Measurements from ENCODE around the gene ISLR.

Gene ISLR

DNA sequence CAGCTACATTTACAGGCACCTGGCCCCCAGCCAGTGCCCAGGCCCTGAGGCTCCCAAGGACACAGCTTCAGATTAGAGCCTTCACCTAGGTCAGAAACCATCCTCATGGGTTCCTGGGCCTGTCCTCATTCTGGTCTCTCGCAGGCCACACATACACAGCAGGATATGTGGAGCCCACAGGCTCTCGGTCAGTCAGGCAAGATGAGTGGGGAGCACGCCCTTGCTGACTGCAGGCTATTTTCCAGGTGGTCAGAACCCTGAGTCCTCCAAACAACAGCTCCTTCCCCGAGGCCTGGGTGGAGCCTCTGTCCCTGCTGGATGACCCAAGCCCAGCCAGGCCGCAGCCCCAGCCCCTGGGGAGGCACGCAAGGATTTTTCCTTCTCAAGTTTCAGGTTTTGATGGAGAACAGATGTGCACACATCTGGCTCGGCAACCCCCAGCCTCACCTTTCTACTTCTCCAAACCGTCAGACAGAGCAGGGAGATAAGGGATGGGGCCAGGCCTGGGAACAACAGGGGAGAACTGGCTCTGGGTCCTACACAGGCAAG lies 27.4 kb downstream of the ISLR start:
- Histone ChIP-seq H3K4me3 (ENCODE audit: low read depth, low read length) (peak overlapping the region; percentile 53), H3K27ac (peak overlapping the region; percentile 90), H3K27me3 (ENCODE audit: insufficient read depth, low read depth, severe bottlenecking) (no peaks in the 10 kb centered on the region), H3K9me3 (ENCODE audit: severe bottlenecking) (no peaks in the 10 kb centered on the region), H3K36me3 (peaks cover 45% of the 10 kb centered on the region)
- no peak for DNase-seq
- TF ChIP-seq, protein P1, sequence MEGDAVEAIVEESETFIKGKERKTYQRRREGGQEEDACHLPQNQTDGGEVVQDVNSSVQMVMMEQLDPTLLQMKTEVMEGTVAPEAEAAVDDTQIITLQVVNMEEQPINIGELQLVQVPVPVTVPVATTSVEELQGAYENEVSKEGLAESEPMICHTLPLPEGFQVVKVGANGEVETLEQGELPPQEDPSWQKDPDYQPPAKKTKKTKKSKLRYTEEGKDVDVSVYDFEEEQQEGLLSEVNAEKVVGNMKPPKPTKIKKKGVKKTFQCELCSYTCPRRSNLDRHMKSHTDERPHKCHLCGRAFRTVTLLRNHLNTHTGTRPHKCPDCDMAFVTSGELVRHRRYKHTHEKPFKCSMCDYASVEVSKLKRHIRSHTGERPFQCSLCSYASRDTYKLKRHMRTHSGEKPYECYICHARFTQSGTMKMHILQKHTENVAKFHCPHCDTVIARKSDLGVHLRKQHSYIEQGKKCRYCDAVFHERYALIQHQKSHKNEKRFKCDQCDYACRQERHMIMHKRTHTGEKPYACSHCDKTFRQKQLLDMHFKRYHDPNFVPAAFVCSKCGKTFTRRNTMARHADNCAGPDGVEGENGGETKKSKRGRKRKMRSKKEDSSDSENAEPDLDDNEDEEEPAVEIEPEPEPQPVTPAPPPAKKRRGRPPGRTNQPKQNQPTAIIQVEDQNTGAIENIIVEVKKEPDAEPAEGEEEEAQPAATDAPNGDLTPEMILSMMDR (IDR thresholded peaks at IDR 0.05; ENCODE audit: low read depth, low read length), result no peak

DNA sequence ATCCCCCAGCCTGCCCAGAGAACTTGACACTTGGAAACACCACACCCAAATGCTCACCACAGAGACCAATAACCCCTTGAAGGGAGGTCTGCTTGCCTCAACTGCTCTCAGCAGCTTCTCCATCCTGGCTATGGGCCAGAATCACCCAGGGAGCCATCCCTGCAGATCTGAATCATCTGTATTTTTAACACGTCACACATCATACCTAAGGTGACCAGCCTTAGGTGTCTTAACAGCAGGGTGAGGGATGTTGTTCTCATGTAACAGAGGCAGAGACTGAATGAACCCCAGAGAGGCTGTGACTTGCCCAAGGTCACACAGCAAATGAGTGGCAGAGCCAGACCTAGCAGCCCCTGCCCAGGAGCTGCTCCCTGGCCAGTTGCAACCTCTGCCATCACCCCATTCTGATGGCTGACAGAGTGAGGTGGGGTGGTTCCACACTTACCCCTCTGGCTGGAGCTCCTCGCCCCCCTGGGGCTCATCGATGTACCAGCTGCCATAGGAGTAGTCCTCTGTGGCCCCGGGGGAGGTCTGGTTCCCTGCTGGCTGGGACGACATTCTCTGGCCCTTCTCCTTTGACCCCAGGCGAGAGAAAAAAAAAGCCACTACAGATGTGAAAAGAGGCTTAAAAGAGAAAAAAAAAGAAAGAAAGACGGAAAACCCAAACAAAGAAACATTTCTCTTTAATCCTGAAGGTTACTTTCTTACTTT lies 28.4 kb downstream of the ISLR start:
- Histone ChIP-seq H3K4me3 (ENCODE audit: low read depth, low read length) (peak overlapping the region; percentile 53), H3K27ac (peak overlapping the region; percentile 90), H3K9me3 (ENCODE audit: severe bottlenecking) (no peaks in the 10 kb centered on the region), H3K27me3 (ENCODE audit: insufficient read depth, low read depth, severe bottlenecking) (no peaks in the 10 kb centered on the region), H3K36me3 (peaks cover 40% of the 10 kb centered on the region)
- no peak for DNase-seq
- TF ChIP-seq, protein P1 (IDR thresholded peaks at IDR 0.05; ENCODE audit: low read depth, low read length), result no peak

DNA sequence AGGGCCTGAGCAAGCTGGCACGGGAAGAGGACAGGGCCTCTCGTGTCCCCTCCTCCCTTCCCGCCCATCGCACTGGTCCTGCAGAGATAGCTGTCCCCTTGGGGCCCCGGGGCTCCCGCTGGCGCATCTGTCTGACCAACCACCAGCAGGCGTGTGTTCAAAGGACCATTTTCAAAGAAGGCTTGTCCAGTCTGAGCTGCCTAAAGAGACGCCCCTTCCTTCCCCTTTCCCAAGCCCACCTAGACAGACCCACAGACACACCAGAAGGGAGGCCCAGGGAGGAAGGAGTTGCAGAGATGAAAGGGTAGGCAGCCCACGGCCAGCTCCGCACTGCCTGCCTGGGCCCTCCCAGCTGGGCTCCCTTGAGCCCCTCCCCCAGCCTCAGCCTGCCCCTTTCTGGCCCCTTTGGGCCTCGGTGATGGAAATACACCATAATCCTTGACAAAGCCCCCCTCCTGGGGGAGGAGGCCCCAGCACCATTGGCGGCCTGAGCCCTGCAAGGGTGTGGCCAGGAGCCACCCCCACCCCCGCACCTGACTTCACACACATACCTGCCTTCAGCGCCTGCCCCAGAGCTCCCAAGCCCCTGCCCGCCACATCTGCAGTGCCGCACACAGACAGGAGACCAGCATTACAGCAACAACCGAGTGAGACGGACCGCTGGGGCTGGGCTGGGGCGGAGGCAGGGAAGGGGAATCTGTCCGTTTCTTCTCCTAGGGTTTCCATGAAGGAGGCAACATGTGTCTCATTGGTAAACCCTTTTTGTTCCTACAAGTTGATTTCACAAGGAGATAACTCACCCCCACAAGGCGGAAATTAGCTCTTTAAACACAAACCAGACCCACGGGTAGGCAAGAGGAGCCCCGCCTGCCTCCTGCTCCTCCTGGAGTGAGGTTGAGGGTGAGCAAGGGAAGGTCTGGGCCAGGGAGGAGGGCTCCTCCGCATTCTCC lies 29.2 kb downstream of the ISLR start, which contains the start of gene STRA6:
Gene STRA6 (minus strand): TSS at position 336 of the 950 bp plus-strand sequence. CDS start 520 bp downstream, outside the sequence.
- TF ChIP-seq, protein P1 (IDR thresholded peaks at IDR 0.05; ENCODE audit: low read depth, low read length), result peak; percentile 53
- no peaks in the 10 kb centered on the region for H3K9me3 ChIP-seq (ENCODE audit: severe bottlenecking)
- H3K27ac ChIP-seq, result peak within 1 kb of the TSS; percentile 90
- peaks cover 35% of the 10 kb centered on the region for H3K36me3 ChIP-seq
- peak within 1 kb of the TSS; percentile 53 for H3K4me3 ChIP-seq (ENCODE audit: low read depth, low read length)
- peak; percentile 96 for DNase-seq
- H3K27me3 ChIP-seq (ENCODE audit: insufficient read depth, low read depth, severe bottlenecking), result no peaks in the 10 kb centered on the region

DNA sequence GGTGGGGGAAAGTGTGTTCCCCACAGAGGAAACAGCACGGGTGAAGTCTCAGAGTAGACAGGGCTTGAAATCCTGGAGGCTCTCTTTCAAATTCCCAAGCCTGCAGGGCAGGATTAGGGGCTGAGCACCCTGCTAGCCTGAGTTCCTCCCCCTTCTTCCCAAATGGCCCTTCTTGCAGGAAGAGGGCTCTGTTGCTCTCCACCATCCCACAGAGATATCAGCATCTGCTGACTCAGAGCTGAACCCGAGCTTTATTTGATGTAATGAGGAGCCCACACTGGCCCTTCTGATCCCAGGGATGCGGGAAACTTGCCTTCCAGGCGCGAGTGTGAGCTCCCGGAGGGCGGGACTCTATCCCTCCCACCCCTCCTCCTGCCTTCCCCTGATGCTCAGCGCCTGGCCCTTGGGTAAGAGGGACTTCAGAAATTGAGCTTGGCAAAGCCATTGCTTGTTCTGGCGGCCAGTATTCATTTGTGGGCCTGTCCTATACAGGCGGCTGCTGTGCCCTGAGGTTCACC lies 30.5 kb downstream of the ISLR start:
- TF ChIP-seq, protein P1 (IDR thresholded peaks at IDR 0.05; ENCODE audit: low read depth, low read length), result no peak
- H3K27ac ChIP-seq, result peak overlapping the region; percentile 90
- no peaks in the 10 kb centered on the region for H3K27me3 ChIP-seq (ENCODE audit: insufficient read depth, low read depth, severe bottlenecking)
- H3K9me3 ChIP-seq (ENCODE audit: severe bottlenecking), result no peaks in the 10 kb centered on the region
- peak; percentile 76 for DNase-seq
- H3K36me3 ChIP-seq, result peaks cover 31% of the 10 kb centered on the region
- H3K4me3 ChIP-seq (ENCODE audit: low read depth, low read length), result peak overlapping the region; percentile 53

DNA sequence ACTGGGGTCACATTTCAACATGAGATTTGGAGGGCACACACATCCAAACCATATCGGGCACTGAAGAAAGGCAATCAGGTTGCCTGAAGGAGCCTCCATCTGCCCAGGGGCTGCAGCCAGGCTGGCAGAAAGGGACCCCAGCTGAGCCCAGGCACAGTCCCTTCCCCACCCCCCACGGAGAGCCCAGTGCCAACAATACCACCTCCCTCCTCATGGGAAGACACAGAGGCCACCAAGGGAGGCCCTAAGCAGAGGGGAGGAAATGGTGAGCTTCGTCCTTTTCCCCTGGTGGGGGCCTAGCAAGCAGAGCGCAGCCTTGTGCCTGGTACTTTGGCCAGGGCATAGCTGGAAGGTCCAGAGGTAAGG lies 32.1 kb downstream of the ISLR start:
- H3K27ac ChIP-seq, result no peak overlapping the region

More for the DNA sequence above, 32.1 kb downstream of the ISLR start:
- no peak for DNase-seq
- H3K27me3 ChIP-seq (ENCODE audit: insufficient read depth, low read depth, severe bottlenecking), result no peaks in the 10 kb centered on the region
- H3K36me3 ChIP-seq, result peaks cover 19% of the 10 kb centered on the region
- TF ChIP-seq, protein P1 (IDR thresholded peaks at IDR 0.05; ENCODE audit: low read depth, low read length), result no peak
- H3K9me3 ChIP-seq (ENCODE audit: severe bottlenecking), result no peaks in the 10 kb centered on the region
- H3K4me3 ChIP-seq (ENCODE audit: low read depth, low read length), result no peak overlapping the region

Measured in WERI-Rb-1 (cell line).